ENCODE measurements around the gene PTPRF. TPM values are rescaled to one million over a fixed set of nuclear protein-coding genes. Genes with fewer than 3 reads are reported as not detected.
A peak's percentile ranks its signal among the peaks of the same experiment; 100 is the strongest.
"Not testable (repeated sequence)": the region's sequence is repeated elsewhere in the genome, so short reads cannot be mapped to it uniquely, and the experiment has no call there.

Gene PTPRF
- total RNA-seq, 1 donor from 2014 or later: 290 TPM

GRCh38 chr1:43621386-43621785, 90.7 kb downstream of the PTPRF start:
- DNase-seq (ENCODE audit: low spot score): no peak
- no peak for ATAC-seq

DNA sequence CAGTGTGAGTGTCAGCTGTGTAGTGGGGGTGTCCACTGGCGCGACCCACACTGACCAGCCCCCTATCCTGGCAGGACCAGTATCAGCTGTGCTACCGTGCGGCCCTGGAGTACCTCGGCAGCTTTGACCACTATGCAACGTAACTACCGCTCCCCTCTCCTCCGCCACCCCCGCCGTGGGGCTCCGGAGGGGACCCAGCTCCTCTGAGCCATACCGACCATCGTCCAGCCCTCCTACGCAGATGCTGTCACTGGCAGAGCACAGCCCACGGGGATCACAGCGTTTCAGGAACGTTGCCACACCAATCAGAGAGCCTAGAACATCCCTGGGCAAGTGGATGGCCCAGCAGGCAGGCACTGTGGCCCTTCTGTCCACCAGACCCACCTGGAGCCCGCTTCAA, 91.2 kb downstream of the PTPRF start:
- ATAC-seq (no peak), DNase-seq (ENCODE audit: low spot score) (no peak)

DNA sequence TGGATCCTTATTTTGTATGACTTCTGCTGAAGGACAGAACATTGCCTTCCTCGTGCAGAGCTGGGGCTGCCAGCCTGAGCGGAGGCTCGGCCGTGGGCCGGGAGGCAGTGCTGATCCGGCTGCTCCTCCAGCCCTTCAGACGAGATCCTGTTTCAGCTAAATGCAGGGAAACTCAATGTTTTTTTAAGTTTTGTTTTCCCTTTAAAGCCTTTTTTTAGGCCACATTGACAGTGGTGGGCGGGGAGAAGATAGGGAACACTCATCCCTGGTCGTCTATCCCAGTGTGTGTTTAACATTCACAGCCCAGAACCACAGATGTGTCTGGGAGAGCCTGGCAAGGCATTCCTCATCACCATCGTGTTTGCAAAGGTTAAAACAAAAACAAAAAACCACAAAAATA, 91.8 kb downstream of the PTPRF start:
- ATAC-seq: no peak

DNA sequence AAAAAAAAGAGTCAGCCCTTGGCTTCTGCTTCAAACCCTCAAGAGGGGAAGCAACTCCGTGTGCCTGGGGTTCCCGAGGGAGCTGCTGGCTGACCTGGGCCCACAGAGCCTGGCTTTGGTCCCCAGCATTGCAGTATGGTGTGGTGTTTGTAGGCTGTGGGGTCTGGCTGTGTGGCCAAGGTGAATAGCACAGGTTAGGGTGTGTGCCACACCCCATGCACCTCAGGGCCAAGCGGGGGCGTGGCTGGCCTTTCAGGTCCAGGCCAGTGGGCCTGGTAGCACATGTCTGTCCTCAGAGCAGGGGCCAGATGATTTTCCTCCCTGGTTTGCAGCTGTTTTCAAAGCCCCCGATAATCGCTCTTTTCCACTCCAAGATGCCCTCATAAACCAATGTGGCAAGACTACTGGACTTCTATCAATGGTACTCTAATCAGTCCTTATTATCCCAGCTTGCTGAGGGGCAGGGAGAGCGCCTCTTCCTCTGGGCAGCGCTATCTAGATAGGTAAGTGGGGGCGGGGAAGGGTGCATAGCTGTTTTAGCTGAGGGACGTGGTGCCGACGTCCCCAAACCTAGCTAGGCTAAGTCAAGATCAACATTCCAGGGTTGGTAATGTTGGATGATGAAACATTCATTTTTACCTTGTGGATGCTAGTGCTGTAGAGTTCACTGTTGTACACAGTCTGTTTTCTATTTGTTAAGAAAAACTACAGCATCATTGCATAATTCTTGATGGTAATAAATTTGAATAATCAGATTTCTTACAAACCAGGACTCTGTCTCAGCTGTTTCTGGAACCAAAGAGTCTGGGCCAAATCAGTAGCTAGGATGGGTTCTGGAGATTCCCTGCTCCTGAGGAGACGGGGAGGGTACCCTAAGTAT, 92.5 kb downstream of the PTPRF start:
- ATAC-seq: no peak
- no peak for DNase-seq (ENCODE audit: low spot score)

More for the DNA sequence above, 91.8 kb downstream of the PTPRF start:
- DNase-seq (ENCODE audit: low spot score): no peak

- peak; percentile 11 for ATAC-seq
Observed at GRCh38 chr1:43625063-43625780, 94.5 kb downstream of the PTPRF start.

DNA sequence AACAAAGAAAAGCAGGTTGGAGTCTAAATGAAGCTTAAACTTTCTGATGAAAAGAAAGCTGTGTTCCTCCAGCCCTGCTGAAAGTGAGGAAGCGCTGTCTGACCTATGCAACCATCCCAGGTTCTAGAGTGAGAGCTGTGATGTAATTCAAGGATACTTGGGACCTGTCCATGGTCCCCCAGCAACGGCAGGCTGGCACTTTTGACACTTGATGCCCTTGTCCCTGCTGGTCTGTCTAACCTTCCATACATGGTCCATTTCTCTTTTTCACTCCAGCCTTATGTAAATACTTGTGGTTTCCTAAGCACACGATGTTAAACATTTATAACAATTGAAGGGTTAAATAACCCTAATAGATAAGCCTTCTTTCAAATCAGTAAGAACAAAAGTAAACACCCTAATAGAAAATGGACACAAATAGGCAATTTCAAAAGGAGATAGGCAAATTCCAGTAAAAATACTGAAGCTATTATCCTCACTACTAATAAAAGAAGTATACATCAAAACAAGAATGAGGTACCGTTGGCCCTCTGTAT, 101.5 kb downstream of the PTPRF start:
- peak; percentile 39 for ATAC-seq
- DNase-seq (ENCODE audit: low spot score): no peak

More at GRCh38 chr1:43625063-43625780, 94.5 kb downstream of the PTPRF start:
- no peak for DNase-seq (ENCODE audit: low spot score)

DNA sequence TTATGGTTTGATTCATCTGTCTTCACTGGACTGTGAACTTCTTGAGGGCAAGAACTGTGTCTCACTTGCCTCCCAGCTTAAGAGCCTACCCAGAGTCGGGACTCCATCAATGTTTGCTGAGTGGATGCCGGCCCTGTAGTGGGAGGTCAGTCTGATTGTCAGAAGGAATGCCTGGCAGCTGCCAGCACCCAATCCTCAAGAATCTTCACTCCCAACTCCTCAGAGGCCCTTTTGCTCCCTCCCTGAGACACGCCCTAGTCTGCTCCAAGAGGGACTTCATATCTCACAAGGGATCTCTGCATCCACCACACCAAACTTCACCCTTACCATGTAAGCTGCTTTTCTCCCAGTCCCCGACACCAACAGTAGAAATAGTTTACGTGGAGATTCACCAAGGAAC, 104.0 kb downstream of the PTPRF start:
- peak; percentile 17 for ATAC-seq
- DNase-seq (ENCODE audit: low spot score): no peak

DNA sequence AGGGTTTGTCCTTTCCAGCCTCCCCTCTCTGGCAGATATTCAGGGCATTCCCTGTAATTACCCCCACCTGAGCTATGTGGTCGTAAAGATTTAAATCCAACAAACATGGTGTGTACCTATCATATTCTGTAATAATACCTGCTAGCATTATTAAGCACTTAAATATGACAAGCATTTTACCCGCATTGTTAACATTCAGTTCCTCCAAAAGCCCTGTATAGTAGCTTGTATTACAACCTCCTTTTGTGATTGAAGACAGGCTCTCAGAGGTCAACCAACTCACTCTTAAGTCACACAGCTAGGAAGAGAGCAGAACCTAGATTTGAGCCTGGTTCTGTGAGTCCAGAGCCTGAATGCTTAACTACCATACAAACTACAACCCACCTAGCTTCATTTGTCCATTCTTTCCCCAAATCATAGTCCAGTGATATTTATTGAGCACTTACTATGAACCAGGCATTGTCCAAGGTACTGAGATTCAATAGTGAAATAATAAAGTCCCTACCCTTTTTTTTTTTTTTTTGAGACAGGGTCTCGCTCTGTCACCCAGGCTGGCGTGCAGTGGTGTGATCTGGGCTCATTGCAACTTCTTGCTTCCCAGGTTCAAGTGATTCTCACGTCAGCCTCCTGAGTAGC, 105.4 kb downstream of the PTPRF start:
- ATAC-seq: no peak
- DNase-seq (ENCODE audit: low spot score): no peak

DNA sequence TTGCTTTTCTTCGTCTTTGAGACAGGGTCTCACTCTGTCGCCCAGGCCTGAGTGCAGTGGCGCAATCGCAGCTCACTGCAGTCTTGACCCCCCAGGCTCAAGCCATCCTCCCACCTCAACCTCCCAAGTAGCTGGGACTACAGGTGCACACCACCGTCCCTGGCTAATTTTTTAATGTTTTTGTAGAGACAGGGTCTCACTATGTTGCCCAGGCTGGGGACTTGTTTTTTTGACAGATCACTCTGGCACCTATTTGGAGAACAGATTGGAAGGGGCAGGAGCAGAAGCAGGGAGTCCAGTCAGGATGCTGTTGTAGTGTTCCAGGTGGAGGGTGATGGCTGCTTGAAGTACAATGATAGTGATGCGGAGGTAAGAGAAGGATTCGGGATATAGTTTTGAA, 106.6 kb downstream of the PTPRF start:
- ATAC-seq: no peak
- no peak for DNase-seq (ENCODE audit: low spot score)

DNA sequence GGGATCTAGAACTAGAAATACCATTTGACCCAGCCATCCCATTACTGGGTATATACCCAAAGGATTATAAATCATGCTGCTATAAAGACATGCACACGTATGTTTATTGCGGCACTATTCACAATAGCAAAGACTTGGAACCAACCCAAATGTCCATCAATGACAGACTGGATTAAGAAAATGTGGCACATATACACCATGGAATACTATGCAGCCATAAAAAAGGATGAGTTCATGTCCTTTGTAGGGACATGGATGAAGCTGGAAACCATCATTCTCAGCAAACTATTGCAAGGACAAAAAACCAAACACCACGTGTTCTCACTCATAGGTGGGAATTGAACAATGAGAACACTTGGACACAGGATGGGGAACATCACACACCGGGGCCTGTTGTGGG, 107.7 kb downstream of the PTPRF start:
- ATAC-seq; DNase-seq (ENCODE audit: low spot score): not testable (repeated sequence)

DNA sequence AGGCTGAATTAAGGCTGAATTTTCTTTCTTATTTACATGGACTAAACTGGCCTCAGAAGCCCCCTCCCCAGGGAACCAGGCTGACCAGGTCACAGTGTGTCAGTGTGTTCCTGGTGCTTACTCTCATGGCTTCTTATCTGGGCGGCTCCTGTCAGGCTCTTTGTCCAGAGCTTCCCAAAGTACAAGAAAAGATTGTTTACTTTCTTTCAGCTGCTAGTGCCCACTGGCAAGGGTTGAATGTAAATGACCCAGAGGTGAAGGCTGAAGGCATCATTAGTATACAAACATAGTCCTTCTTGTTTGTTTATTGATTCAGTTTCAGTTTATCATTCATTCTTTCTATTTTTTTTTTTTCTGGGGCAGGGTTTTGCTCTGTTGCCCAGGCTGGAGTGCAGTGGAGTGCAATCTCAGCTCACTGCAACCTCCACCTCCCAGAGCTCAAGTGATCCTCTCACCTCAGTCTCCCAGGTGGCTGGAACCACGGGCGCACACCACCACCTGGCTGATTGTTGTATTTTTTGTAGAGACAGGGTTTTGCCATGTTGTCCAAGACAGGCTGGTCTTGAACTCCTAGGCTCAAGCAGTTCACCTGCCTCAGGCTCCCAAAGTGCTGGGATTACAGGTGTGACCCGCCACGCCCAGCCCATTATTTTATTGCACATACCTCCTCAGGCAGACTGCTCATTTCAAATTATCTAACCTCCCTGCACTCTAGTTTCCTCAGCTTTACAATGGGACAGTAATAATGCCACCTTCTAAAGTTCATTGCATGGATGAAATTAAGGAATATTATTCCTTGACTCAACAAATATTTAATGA, 109.5 kb downstream of the PTPRF start:
- peak; percentile 51 for ATAC-seq
- DNase-seq (ENCODE audit: low spot score): no peak

DNA sequence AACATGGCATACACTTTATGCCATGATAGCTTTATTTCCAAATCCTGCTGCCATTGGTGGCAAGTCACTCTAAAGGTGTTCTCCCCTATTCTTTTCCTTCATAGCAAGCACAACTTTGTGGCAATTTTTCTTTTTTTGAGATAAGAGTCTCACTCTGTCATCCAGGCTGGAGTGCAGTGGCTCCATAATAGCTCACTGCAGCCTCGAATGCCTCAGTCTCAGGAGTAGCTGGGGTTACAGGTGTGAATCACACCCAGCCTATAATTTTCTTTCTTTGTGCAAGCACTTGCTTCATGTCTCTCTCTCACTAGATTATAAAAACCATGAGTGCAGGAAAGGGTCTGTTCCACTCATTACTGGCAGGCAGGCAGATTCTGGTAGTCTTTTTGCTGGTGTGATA, 113.9 kb downstream of the PTPRF start:
- DNase-seq (ENCODE audit: low spot score) (no peak), ATAC-seq (no peak)

GRCh38 chr1:43645461-43645860, 114.8 kb downstream of the PTPRF start:
- DNase-seq (ENCODE audit: low spot score) (no peak), ATAC-seq (no peak)

GRCh38 chr1:43647331-43647730, 116.6 kb downstream of the PTPRF start:
- not testable (repeated sequence) for DNase-seq (ENCODE audit: low spot score); ATAC-seq

DNA sequence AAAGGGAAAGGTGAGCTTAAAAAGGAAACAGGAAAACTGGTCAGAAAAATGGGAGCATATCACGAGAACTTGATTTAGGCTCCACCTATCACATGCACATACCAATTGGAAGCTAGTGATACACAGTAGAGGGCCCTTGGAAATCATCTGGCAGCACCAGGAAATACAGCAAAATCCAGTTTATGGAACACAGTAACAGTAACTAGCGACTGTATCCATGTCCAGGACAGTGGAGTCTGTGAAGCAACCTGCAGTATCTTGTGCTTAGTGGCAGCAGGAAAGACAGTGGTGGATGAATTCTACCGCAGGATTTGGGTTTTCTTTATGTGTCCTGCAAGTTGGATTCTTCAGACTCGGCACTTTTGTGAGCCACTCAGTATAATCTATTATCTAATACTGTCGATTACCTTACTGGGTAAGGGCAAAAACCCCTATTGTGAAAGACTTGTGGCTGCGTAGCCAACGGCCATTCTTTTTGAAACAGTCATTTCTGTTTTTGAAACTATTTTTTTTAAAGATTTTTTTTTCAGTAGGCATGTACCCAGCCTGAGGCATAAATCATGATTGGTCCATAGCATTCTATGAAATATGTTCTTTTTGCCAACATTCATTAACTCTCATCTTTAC, 117.7 kb downstream of the PTPRF start:
- no peak for DNase-seq (ENCODE audit: low spot score)
- no peak for ATAC-seq

DNA sequence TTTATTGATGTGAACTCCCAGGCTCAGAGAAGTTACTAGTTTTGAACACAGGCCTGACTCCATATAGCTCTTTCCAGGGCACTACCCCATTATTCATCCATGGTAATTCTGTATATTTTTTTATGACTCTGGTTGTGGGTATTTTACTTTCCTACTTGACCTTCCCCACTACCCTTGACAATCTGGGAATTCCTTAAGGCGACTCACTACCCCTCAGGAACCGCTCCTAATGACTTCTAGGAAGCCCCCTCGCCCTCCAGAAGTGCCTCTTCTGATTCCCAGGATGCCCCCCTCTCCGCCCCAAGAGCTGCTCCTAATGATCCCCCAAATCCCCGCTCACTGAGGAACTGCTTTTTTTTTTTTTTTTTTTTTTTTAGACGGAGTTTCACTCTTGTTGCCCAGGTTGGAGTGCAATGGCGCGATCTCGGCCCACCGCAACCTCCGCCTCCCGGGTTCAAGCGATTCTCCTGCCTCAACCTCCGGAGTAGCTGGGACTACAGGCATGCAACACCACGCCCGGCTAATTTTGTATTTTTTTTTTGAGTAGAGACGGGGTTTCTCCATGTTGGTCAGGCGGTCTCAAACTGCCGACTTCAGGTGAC, 118.3 kb downstream of the PTPRF start:
- ATAC-seq: no peak
- no peak for DNase-seq (ENCODE audit: low spot score)

GRCh38 chr1:43650310-43651085, 119.8 kb downstream of the PTPRF start:
- peak; percentile 83 for ATAC-seq

DNA sequence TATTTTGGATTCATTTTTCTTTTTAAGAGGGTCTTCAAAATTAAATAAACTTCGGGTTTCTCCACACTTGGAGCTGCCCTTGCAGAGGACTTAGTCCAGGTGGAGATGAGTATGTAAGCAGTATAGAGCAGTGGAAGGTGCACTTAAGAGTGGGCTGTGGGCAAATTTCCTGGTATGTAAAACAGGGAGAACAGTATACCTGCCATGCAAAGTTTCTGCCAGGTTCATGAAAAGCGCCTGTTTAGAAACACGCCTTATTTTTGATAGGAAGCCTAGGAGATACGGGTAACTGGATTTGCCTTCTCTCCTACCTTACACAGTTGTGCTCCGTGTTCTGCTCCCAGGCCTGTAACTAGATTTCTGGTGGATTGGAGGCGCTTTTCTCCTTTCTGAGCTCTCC, 120.5 kb downstream of the PTPRF start:
- no peak for DNase-seq (ENCODE audit: low spot score)
- ATAC-seq: no peak

More at GRCh38 chr1:43650310-43651085, 119.8 kb downstream of the PTPRF start:
- DNase-seq (ENCODE audit: low spot score): peak; percentile 96

DNA sequence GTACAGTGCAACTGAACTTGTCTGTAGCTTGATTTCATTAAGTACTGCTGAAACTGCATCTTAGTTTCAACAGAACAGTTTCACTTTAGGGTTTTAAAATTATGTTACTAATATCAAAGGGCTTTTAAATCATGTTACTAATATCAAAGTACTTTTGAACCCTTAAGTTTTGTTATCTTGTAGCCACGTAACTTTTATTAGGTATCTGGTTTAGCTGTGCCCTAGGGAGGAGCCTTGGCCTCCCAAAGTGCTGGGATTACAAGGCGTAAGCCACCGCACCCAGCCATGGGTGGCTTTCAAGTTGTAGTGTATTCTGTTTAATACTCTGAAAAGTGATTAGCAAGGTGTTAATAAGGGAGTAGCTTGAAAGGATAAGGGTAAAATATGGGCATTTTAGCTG, 121.2 kb downstream of the PTPRF start:
- no peak for ATAC-seq
- no peak for DNase-seq (ENCODE audit: low spot score)
